HFF-Myc (cell line): ENCODE measurements around the gene NEK2.

Experiments used
- DNase-seq: peaks from one replicate; pipeline ENCODE4 v3.0.0-alpha.2; 2011; ENCODE audit warnings: low read depth; ENCODE audit errors: extremely low read depth
- H3K4me3 ChIP-seq: replicated peaks from 2 replicates; pipeline ENCODE4 v1.5.1; 2011; ENCODE audit warnings: low read depth, mild to moderate bottlenecking, control low read depth, low read length
- CTCF ChIP-seq: IDR thresholded peaks from 2 replicates; pipeline ENCODE4 v1.5.1; 2012; ENCODE audit warnings: mild to moderate bottlenecking, low read depth, low read length, control low read depth; ENCODE audit errors: missing control alignments

The NEK2 gene

GRCh38 chr1:211633524-211633846, 41.9 kb downstream of the NEK2 start:
- no peak overlapping the region for H3K4me3 ChIP-seq
- no peak for TF ChIP-seq CTCF
- no peak for DNase-seq

- no peak for DNase-seq
- H3K4me3 ChIP-seq: no peak overlapping the region
- no peak for TF ChIP-seq CTCF
Measured at GRCh38 chr1:211632808-211633523, 42.5 kb downstream of the NEK2 start.

- no peak overlapping the region for H3K4me3 ChIP-seq
- no peak for DNase-seq
- no peak for TF ChIP-seq CTCF
Measured at GRCh38 chr1:211632117-211632807, 43.2 kb downstream of the NEK2 start.

GRCh38 chr1:211631168-211631567, 44.3 kb downstream of the NEK2 start:
- no peak for TF ChIP-seq CTCF
- no peak for DNase-seq
- no peak overlapping the region for H3K4me3 ChIP-seq

- TF ChIP-seq CTCF: no peak
- no peak overlapping the region for H3K4me3 ChIP-seq
Measured at GRCh38 chr1:211630236-211631081, 45.0 kb downstream of the NEK2 start.

GRCh38 chr1:211628417-211628816, 47.0 kb downstream of the NEK2 start:
- DNase-seq: no peak
- TF ChIP-seq CTCF: no peak

More at GRCh38 chr1:211630236-211631081, 45.0 kb downstream of the NEK2 start:
- no peak for DNase-seq

More at GRCh38 chr1:211628417-211628816, 47.0 kb downstream of the NEK2 start:
- no peak overlapping the region for H3K4me3 ChIP-seq
